GM21515 (cell line): Measurements from ENCODE around the gene DMD.

Source experiments
- ATAC-seq: cut with Tn5 transposase; IDR thresholded peaks from one replicate; pipeline ENCODE4 v1.9.1; 2021; ENCODE audit not compliant: unreplicated experiment

DMD gene

DNA sequence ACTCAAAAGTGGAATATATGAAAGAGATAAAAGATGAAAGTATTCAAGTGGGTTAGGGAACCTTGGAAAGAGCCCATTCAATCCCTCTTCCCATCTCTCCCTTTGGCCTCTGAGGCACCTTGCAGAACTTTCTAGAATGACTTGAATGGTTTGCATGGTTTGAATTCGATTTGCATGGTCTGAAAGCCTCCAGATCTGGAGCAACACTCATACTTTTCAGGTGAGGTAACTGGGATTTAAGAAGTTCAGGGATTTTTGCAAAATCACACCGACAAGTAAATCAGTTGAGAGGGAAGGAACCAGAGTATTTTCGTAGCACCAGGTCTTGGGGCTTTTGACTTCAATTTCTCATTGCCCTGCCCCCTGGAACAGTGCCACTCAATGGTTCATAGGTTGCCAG is 1663.5 kb downstream of the DMD start:
- no peak for ATAC-seq

DNA sequence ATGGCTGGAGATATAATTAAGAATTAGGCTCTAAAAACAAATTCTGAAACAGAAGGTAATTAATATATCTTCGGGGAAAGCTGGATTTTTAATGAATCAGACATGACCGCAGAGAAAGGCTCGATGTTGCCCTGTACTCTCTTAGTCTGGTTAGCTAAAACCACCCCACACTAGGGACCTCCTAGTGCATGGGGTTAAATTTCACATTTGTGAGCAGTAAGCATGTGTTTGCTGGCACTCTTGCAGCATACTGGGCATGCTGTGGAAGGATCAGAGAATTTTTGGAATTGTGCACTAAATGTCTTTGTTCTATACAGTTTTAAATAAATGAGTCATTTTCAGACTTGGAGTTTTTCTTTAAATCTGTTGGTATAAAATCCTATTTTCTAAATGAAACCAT is 1663.9 kb downstream of the DMD start:
- no peak for ATAC-seq

DNA sequence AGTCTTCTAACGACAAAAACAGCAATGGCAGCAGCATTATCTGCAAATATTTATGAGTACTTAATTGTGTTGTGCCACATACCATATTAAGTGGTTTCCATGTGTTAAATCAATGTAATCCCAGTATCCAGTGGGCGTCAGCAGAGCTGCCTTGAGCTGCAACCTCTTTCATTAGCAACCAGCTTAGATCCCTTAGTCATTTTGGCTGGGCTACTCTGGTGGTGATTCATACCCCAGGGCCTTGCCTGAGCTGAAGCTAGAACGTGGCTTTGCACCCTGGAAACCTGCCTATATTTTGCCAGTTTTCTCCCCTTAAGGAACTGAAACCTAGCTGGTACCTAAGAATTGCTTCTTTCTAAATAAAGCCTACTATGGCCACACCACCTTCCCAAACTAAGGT is 1665.2 kb downstream of the DMD start:
- no peak for ATAC-seq

DNA sequence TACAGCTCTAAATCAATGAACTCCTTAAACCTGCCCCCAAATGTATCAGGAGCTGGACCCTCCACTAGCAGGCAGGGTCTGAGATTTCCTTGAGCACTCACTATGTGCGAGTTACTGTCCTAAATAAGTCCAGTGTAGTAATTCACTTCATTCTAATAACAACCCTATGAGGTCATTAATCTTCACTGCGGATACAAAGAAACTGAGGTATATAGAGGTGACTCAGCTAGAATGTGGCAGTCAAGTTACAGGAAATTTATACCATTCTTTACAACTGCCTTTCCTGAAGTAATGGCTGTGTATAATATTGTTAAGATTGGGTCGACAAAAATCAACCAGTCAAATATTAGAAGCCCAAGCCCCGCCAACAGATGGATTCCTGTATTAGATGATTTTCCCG is 1665.6 kb downstream of the DMD start:
- ATAC-seq = no peak

DNA sequence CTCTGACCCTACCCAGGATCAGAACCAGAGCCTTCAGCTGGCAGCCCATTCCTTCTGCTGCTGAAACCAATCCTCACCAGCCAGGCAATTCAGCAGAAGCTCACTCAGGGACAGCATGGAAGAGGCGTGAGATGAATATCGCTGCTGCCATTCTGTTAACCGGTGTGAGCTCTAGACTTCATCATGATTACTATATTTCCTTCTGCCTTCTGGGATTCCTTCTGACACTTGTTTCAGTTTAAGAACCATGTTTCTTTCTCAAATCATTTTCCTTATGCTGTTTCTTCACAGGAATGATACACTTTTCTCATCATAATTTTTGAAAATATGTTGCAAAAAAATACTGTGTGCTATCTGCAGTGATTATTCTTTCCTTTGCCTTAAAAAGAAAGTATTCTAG is 1666.2 kb downstream of the DMD start:
- ATAC-seq = no peak

DNA sequence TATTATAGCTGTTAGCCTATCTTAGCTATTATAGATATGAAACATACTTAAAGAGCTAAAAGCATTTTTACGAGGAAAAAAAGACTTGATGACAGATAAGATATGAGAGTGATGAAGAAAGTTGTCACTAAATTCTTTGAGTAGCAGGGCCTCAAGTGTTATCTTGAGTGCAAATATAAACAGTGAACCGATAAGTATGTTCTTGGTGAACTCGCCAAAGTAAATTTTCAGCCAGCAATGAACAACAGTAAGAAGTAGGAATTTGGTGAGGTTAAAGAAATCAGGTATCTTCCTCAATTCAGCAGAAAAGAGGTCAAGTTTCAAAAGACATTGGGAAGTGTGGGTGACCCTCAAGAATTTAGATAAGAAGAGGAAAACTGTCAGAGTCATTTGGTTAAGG is 1667.7 kb downstream of the DMD start:
- no peak for ATAC-seq

DNA sequence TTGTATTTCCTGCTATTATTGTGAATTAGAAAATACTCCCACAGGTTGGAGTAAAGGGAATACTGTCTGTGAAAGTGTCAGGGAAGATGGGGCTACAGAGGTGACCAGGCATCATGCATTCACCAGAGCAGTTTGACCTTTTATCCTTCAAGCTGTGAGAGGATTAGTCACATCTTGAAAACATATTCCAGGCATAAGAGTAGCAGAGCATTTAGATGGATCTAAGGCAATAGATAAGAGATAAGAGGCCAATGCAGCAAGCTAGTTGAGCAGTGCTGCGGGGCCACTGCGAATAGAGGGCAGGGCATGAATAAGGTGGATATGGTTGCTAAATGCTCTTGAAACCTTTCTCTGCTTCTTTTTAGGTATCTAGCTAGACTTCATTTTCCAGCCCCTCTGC is 1668.8 kb downstream of the DMD start:
- no peak for ATAC-seq

DNA sequence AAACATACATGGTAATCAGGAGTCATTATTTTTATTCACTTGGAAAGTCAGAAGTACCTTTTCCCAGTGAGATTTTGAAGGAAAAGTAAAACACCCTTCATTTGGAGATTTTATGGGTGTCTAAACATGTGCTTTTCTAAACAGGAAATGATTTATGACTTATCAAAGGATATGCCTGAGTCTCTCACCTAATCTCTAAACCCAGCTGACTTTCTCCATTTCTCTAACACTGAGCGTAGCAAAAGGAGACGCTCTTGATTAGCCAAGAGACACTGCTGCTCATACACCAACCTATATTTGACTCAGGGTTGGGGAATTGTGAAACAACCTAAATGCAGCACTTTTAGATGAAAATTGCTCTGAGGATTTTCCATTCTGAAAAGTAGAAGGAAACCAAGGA is 1671.0 kb downstream of the DMD start:
- no peak for ATAC-seq

DNA sequence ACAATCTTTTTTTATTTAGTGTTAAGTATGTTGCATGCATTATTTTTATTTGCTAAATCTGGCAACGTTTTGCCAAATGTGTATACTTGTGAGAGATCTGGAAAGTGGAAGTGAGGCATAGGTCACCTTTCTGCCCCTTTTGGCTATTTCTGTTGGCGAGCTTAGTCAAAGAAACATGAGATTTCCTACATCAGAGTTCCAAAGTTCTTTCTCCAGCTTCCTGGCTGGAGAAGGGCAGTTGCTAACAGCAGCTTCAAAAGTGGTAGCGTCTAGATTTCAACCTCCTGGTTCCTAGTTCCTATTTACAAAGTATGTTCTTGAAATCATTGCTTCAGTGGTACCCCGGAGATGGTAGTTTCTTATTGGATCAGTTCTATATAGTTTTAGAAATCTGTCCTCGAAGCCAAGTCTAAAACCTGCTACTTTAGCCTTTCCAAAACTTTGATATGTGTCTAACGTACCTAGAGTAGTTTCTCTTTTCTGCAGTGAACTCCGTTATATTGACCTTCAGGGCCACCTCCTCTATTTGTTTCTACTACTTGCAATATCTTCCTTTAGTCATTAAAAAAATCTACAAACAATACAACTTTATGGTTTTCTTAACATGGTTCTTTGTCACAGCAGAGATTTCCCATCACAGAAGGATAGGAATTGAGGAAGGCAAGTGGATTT is 1683.8 kb downstream of the DMD start:
- ATAC-seq = no peak

DNA sequence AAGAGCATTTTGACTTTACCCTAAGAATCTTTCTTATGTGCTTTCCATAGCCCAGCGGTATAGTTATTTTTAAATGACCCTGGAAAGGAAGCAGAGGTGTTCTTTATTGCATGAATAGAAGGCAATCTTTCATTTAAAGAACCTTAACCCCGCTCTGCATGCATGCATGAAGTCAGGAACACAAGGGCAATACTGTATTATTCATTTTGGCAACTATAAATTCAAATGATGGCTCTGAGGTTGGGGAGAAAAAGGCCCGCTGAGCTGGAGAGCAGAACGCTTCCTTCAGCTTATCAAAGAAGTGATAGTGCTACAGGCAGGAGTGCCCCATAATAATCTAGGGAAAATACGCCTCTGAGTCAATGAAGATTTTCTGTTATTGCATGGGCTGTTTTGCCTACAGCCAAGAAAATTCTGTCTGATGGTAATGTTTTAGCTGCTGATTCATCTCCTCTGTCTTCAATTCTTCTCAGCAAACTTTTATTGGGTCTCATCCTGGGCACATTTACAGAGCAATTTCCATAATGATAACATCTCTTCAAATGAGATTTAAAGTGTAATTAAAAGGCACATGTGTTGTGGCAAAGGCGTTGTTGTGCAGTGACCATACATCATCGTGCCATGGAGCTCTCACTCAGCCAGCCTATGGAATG is 1687.3 kb downstream of the DMD start:
- no peak for ATAC-seq

DNA sequence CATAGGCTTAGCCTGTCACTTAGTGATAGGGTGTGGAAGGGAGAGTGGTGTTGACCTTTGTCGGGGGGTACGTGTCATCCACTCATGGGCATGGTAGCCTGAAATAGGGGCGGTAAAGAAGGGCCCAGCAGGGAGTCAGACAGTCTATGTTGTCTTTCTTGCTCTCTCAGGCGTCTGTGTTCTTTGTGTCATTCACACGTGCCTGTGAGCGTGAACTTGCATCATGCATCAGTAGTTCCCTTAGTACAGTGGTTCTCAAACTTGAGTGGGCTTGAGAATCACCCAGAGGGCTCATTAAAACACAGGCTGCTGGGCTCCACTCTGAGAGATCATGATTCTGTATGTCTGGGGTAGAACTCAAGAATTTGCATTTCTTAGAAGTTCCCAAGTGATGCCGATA is 1688.6 kb downstream of the DMD start:
- no peak for ATAC-seq

DNA sequence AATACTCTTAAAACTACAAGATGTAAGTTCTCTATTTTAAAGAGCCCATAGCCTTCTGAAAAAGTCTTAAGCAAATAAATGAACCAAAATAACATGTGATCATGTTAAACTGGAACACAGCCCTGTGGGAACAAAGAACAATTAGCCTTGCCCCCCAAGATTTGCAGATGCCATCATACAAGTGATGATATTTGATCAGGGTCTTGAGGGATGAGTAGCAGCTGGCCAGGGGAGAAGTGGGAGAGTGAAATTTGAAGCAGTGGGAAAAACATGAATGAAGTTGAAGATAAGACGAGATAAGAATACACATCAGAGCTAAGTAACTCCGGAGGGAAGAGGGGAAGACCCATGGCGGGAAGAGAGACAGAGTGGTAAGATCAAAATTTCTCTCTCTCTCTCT is 1689.4 kb downstream of the DMD start:
- ATAC-seq = no peak

DNA sequence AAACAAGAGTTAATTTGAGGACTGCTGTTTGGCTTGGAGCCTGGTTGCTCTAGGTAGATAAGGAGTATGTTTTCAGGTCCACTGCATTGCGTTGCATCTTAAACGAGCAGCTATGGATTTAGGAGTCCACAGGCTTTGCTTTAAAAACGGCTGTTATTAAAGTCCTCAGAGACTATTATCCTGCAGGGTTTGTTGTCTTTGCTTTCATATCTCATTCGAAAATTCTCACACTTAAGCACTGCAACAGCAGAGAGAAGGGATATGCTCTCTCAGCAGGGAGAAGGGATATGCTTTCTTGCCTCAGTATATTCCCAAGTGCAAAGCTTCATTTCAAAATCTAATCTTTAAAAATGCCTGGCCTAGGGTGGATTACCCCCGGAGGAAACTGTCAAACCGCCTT is 1694.8 kb downstream of the DMD start:
- no peak for ATAC-seq

DNA sequence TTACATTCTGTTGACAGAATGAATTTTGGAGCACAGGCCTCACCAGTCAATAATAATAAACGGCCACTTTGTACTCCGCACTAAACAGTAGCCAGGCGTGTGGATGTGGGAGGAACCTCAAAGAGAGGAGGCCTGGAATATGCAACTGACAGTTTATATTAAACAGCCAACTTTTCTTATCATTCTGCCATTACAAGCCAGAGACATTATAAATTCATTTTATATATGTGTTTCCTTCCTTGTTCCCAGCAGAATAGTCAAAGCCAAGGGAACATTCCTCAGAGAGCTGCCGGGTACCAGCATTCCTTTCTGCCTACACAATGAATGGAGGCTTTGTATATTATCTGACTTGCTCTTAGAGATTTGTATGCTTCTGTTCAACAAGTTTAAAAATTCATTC is 1703.0 kb downstream of the DMD start:
- ATAC-seq = no peak

DNA sequence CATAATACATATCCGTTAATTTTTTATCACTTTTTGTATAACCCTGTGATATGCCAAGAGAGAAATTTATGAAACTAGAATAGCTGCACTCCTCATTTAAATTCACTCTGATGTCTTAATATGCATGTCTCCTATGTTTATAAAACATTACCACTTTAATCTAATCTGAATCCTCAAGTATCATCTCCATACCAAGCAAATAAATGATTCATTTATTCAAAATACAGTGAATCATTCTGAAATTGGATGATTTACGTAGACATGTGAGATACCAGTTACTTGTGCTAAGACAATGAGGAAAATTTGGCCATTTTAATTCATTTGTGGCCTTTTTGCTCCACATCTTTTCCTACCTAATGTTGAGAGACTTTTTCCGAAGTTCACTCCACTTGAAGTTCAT is 1704.4 kb downstream of the DMD start:
- no peak for ATAC-seq

DNA sequence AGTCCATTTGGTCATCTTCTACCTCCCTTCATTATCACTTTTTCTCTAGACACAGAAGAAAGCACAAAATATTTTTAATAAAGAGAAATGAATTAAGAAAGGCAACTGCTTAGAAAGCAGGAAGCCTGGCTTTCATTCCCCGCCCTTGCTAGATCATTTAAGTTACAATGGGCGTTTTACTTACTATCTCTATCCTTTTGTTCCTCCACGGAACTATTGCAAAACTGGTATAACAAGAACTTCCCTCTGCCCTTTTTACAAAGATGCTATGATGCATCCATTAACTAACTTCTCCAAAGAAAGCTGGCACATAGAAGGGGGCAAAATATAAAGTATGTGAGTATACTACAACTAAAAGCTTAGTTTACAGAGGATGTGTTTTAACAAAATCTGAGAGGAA is 1705.0 kb downstream of the DMD start:
- no peak for ATAC-seq

DNA sequence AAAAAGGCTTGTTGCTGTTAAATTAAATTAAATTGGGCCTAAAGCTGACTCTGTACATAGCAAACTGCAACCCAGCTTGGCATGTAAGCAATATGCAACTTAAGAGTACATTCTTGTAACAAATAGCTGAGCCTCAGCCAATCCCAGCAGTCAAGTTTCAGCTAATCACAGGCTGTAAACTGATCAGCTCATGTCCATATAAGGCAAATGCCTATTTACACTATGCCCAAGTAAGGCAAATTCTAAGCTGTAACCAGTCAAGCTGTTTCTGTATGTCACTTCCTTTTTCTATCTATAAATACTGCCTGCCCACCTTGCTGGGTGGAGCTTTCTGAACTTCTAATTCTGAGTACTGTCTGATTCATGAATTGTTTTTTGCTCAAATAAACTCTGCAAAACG is 1710.4 kb downstream of the DMD start:
- no peak for ATAC-seq

DNA sequence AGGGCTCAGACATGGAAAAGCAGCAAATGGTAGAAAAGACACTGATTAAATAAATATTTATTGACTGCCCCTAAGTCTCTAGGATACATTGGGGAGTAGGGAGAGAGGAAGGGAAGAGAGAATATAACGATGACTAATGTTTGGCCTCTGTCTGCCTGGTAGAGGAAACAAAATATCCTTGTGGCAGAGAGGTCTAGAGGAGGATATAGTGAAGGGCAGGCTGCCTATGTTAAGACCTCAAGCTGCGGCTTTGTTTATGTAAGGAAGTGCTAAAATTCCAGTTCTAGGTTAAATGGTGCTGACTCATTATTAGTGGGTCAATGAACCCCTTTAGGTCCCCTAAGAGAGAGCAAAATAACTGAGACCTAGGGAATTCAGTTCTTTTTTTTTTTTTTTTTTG is 1712.2 kb downstream of the DMD start:
- no peak for ATAC-seq

DNA sequence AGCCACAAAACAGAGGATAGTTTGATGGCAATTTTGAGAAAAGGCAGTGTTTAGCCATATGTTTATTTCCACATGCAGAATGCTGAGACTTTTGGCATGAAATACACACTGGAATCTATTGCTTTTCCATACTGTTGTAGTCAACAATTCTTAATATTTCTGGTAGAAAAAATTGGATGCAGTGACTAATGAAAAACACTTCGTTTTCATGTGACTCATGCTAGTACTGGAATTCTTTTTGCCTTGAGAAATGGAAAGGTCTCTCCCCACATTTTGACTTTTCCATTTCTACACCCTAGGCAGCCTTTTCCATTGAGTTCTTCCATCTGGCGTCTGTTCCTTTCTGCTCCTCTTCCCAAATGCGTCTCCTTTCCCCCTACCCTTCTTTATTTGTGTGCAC is 1714.3 kb downstream of the DMD start:
- no peak for ATAC-seq

DNA sequence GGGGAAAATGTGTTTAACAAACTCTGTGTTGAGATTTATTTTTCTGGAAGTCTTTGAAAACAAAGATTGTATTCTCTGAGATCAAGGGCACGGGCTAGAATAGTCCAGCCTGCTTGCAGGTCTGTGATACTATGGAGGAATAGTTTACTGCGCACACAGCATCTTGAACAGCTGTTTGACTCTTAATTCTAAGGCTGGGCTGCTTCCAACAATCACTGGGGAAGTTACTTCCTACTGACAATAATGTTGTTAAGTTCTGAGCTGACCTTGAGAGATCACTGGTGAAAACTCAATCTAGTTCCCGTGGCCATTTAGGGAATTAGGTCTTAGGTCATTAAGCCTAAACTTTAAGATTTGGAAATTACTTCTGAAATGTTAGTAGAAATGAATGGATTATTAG is 1723.4 kb downstream of the DMD start:
- no peak for ATAC-seq

DNA sequence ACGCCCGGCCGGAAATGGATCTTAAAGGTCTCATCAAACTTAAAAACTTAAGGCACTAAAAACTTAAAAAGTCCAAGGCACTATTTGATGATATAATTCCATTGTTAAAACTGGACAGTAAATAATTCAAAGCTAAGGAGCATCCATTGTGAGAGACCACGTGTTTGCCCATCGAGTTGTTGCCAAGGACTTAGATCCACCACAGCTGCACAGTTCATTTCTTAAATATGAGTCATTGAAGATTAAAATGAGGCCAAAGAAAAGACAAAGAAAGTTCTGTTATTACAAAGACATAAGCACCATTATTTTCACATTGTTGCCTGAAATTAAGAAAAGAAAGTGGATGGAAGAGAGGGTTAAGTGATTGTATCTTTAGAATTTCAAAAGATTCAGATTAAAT is 1728.0 kb downstream of the DMD start:
- no peak for ATAC-seq

DNA sequence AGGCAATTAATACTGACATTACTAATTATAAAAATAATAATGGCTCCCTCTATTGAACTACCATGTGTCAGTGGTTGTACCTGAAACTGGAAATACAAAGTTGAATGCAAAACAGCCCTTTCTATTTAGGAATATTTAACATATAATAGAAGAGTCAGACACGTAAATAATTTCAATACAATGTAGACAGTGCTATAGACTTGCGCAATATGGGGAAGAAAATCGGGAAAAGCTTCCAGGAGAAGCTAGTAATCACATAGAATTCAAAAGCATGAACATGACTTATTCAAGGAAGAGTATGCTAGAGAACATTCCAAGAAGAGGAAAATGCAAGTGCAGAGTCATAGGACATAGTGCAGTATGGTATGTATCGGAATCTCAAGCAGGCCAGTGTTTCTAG is 1730.7 kb downstream of the DMD start:
- ATAC-seq = no peak

DNA sequence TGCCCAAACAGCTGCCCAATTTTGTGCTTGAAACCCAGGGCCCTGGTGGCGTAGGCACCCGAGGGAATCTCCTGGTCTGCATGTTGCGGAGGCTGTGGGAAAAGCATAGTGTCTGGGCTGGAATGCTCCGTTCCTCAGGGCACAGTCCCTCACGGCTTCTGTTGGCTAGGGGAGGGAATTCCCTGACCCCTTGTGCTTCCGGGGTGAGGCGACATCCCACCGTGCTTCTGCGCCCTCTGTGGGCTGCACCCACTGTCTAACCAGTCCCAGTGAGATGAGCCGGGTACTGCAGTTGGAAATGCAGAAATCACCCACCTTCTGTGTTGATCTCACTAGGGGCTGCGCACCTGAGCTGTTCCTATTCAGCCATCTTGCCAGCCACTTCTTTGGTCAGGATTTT is 1740.1 kb downstream of the DMD start:
- no peak for ATAC-seq
